ENCODE results near the gene BORCS5. TPM values are rescaled to one million over a fixed set of nuclear protein-coding genes. Genes with fewer than 3 reads are reported as not detected.
"Not testable (repeated sequence)": the region's sequence is repeated elsewhere in the genome, so short reads cannot be mapped to it uniquely, and the experiment has no call there.

BORCS5 gene
- total RNA-seq, 2 experiments from 2014 or later, result 43.7 to 47.8 TPM

DNA sequence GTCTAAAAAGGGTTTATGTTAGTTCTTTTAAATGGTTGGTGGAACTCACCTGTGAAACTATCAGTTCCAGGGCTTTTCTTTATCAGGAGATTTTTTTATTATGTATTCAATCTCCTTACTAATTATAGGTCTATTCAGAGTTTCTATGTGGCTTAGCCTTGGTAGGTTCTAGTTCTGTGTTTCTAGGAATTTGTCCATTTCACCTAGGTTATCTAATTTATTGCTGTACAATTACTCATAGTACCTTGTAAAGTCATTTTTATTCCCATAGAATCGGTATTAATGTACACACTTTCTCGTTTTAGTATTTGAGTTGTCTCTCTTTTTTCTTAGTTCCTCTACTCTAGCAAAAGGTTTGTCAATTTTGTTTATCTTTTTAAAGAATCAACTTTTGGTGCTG lies 59.0 kb downstream of the BORCS5 start:
- Mint-ChIP-seq H3K4me3 (no peak overlapping the region), H3K9me3 (peaks cover 22% of the 10 kb centered on the region), H3K4me1 (ENCODE audit: low read depth) (peaks cover 28% of the 10 kb centered on the region), H3K27me3 (no peaks in the 10 kb centered on the region), H3K27ac (peak overlapping the region; percentile 59), H3K36me3 (peaks cover 30% of the 10 kb centered on the region)
- DNase-seq, result no peak
- intact Hi-C loops (cut with micrococcal nuclease), result loop anchor here (1.0 kb wide), 1 partner anchor 23 kb away; no protein-coding TSS in a partner anchor
- CTCF ChIA-PET, result interaction anchor here (0.6 kb wide), 1 partner anchor 216 kb away, joined by 3 read pairs; no protein-coding TSS in a partner anchor
- POLR2A ChIA-PET, result interaction anchor here (1.2 kb wide), 1 partner anchor 26 kb away, joined by 7 read pairs; no protein-coding TSS in a partner anchor

GRCh38 chr12:12419165-12419564 lies 62.3 kb downstream of the BORCS5 start:
- intact Hi-C loops (cut with micrococcal nuclease); DNase-seq; H3K27me3 Mint-ChIP-seq; H3K4me3 Mint-ChIP-seq; POLR2A ChIA-PET; H3K27ac Mint-ChIP-seq; CTCF ChIA-PET: not testable (repeated sequence)
- H3K9me3 Mint-ChIP-seq, result peaks cover 35% of the 10 kb centered on the region
- peaks cover 24% of the 10 kb centered on the region for H3K4me1 Mint-ChIP-seq (ENCODE audit: low read depth)
- H3K36me3 Mint-ChIP-seq, result peaks cover 48% of the 10 kb centered on the region

- H3K27me3 Mint-ChIP-seq, result no peaks in the 10 kb centered on the region
- ChIA-PET CTCF (no interaction called here), POLR2A (no interaction called here)
- peaks cover 40% of the 10 kb centered on the region for H3K9me3 Mint-ChIP-seq
- H3K27ac Mint-ChIP-seq, result no peak overlapping the region
- DNase-seq, result no peak
- peaks cover 62% of the 10 kb centered on the region for H3K36me3 Mint-ChIP-seq
- H3K4me1 Mint-ChIP-seq (ENCODE audit: low read depth), result peaks cover 36% of the 10 kb centered on the region
- intact Hi-C loops (cut with micrococcal nuclease), result no loop called here
- H3K4me3 Mint-ChIP-seq, result no peak overlapping the region
Observed at GRCh38 chr12:12423367-12423766, 66.5 kb downstream of the BORCS5 start.

DNA sequence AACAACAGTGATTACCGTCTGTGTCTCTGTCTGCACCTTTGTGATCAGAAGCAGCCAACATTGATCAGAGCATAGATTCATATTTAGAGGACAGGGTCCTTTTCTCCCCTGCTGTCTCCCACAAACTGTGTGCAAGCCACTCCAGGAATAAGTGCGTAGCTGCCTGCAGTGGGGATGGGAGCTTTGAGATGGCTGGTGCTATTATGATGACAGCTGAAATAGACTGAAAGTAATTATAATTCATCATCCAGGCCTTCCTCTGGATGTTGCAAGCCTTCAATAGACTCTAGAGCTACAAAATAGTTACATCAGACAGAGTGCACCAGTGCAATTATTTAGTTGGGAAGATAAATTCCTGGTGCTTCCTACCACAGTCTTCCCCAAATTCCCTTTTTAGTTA lies 68.1 kb downstream of the BORCS5 start:
- intact Hi-C loops (cut with micrococcal nuclease), result loop anchor here (5.0 kb wide), 1 partner anchor 37 kb away; no protein-coding TSS in a partner anchor
- Mint-ChIP-seq H3K27ac (no peak overlapping the region), H3K36me3 (peaks cover 52% of the 10 kb centered on the region), H3K27me3 (no peaks in the 10 kb centered on the region), H3K4me1 (ENCODE audit: low read depth) (peaks cover 52% of the 10 kb centered on the region), H3K4me3 (no peak overlapping the region), H3K9me3 (peaks cover 32% of the 10 kb centered on the region)
- ChIA-PET POLR2A (interaction anchor here (0.8 to 1.0 kb wide), 3 partner anchors 14 to 37 kb away, joined by 3 read pairs; no protein-coding TSS in a partner anchor), CTCF (interaction anchor here (0.7 kb wide), 1 partner anchor 138 kb away, joined by 3 read pairs; the partner anchor contains the start of gene DUSP16)
- DNase-seq, result no peak

DNA sequence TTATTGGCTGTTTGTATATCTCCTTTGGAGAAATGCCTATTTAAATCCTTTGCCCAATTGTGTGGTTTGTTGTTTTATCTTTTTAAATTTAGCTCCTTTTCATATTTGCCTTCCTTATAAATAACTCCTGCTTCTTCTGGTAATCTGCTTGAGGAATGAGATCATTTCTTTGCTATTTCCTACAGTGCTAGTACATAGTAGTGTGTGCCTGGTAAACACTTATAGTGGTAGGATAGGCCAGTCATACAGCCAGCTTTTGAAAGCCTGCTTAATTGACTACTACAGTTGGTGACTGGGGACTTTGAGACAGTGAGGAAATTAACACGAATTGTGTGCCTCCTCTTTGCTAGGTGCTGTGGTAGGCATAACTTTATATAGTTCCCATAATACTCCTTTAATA lies 68.7 kb downstream of the BORCS5 start:
- intact Hi-C loops (cut with micrococcal nuclease), result loop anchor here (5.0 kb wide), 1 partner anchor 37 kb away; no protein-coding TSS in a partner anchor
- POLR2A ChIA-PET, result interaction anchor here (0.8 to 1.0 kb wide), 3 partner anchors 14 to 36 kb away, joined by 3 read pairs; no protein-coding TSS in a partner anchor
- H3K4me1 Mint-ChIP-seq (ENCODE audit: low read depth), result peaks cover 54% of the 10 kb centered on the region

DNA sequence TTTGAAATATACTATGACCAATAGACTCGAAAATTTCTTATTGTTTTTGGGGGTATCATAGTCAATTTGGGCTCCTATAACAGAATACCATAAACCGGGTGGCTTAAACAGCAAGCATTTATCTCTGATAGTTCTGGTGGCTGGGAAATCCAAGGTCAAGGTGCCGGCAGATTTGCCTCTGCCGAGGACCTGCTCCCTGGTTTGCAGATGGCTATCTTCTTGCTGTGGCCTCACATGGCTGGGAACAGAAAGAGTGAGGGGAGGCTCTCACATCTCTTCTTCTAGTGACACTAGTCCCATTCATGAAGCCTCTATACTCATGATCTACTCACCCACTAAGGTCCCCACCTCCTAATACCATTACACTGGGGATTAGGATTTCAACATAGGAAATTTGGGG lies 70.7 kb downstream of the BORCS5 start:
- H3K4me3 Mint-ChIP-seq, result no peak overlapping the region
- POLR2A ChIA-PET, result interaction anchor here (0.6 kb wide), 1 partner anchor 52 kb away, joined by 5 read pairs; no protein-coding TSS in a partner anchor
- H3K36me3 Mint-ChIP-seq, result peaks cover 35% of the 10 kb centered on the region
- CTCF ChIA-PET, result interaction anchor here (1.4 kb wide), 1 partner anchor 50 kb away, joined by 3 read pairs; no protein-coding TSS in a partner anchor
- H3K27ac Mint-ChIP-seq, result no peak overlapping the region
- peaks cover 21% of the 10 kb centered on the region for H3K9me3 Mint-ChIP-seq
- intact Hi-C loops (cut with micrococcal nuclease), result loop anchor here (5.0 kb wide), 1 partner anchor 35 kb away; no protein-coding TSS in a partner anchor
- H3K27me3 Mint-ChIP-seq, result no peaks in the 10 kb centered on the region
- H3K4me1 Mint-ChIP-seq (ENCODE audit: low read depth), result peaks cover 71% of the 10 kb centered on the region
- no peak for DNase-seq

More for the DNA sequence above, 68.7 kb downstream of the BORCS5 start:
- no peak for DNase-seq
- CTCF ChIA-PET, result interaction anchor here (0.7 kb wide), 1 partner anchor 137 kb away, joined by 3 read pairs; the partner anchor contains the start of gene DUSP16
- Mint-ChIP-seq H3K27me3 (no peaks in the 10 kb centered on the region), H3K36me3 (peaks cover 46% of the 10 kb centered on the region), H3K4me3 (no peak overlapping the region), H3K27ac (peak overlapping the region; percentile 42), H3K9me3 (peaks cover 27% of the 10 kb centered on the region)

- ChIA-PET POLR2A (no interaction called here), CTCF (interaction anchor here (1.4 kb wide), 1 partner anchor 50 kb away, joined by 3 read pairs; no protein-coding TSS in a partner anchor)
- Mint-ChIP-seq H3K36me3 (peaks cover 35% of the 10 kb centered on the region), H3K4me3 (no peak overlapping the region), H3K27ac (peak overlapping the region; percentile 85), H3K27me3 (no peaks in the 10 kb centered on the region), H3K4me1 (ENCODE audit: low read depth) (peaks cover 76% of the 10 kb centered on the region), H3K9me3 (peaks cover 20% of the 10 kb centered on the region)
- DNase-seq, result no peak
- intact Hi-C loops (cut with micrococcal nuclease), result loop anchor here (2.0 to 5.0 kb wide), 3 partner anchors 15 to 43 kb away; no protein-coding TSS in a partner anchor
Observed at GRCh38 chr12:12428047-12428446, 71.2 kb downstream of the BORCS5 start.

GRCh38 chr12:12428961-12429657 lies 72.2 kb downstream of the BORCS5 start:
- peak; percentile 63 for DNase-seq
- Mint-ChIP-seq H3K27me3 (no peaks in the 10 kb centered on the region), H3K27ac (peak overlapping the region; percentile 85), H3K36me3 (peaks cover 30% of the 10 kb centered on the region), H3K4me3 (no peak overlapping the region), H3K4me1 (ENCODE audit: low read depth) (peaks cover 83% of the 10 kb centered on the region), H3K9me3 (peaks cover 9% of the 10 kb centered on the region)
- POLR2A ChIA-PET, result interaction anchor here (0.5 to 1.5 kb wide), 4 partner anchors 12 to 37 kb away, joined by 3 to 5 read pairs (median 3); no protein-coding TSS in a partner anchor
- intact Hi-C loops (cut with micrococcal nuclease), result loop anchor here (2.0 to 5.0 kb wide), 3 partner anchors 14 to 44 kb away; no protein-coding TSS in a partner anchor
- CTCF ChIA-PET, result interaction anchor here (0.6 to 0.8 kb wide), 2 partner anchors 13 to 77 kb away, joined by 3 read pairs; no protein-coding TSS in a partner anchor

- Mint-ChIP-seq H3K27me3 (no peaks in the 10 kb centered on the region), H3K4me1 (ENCODE audit: low read depth) (peaks cover 73% of the 10 kb centered on the region), H3K9me3 (peaks cover 9% of the 10 kb centered on the region), H3K4me3 (no peak overlapping the region), H3K27ac (peak overlapping the region; percentile 57), H3K36me3 (peaks cover 31% of the 10 kb centered on the region)
- intact Hi-C loops (cut with micrococcal nuclease), result no loop called here
- POLR2A ChIA-PET, result interaction anchor here (0.6 to 1.9 kb wide), 2 partner anchors 9 to 24 kb away, joined by 3 to 5 read pairs; no protein-coding TSS in a partner anchor
- CTCF ChIA-PET, result no interaction called here
- DNase-seq, result no peak
Observed at GRCh38 chr12:12432364-12432763, 75.5 kb downstream of the BORCS5 start.

GRCh38 chr12:12433203-12433731 lies 76.4 kb downstream of the BORCS5 start:
- intact Hi-C loops (cut with micrococcal nuclease), result no loop called here
- Mint-ChIP-seq H3K27me3 (no peaks in the 10 kb centered on the region), H3K4me3 (no peak overlapping the region), H3K9me3 (peaks cover 10% of the 10 kb centered on the region), H3K4me1 (ENCODE audit: low read depth) (peaks cover 71% of the 10 kb centered on the region), H3K36me3 (peaks cover 35% of the 10 kb centered on the region), H3K27ac (peak overlapping the region; percentile 64)
- no peak for DNase-seq
- ChIA-PET POLR2A (interaction anchor here (0.6 to 1.9 kb wide), 2 partner anchors 9 to 23 kb away, joined by 3 to 5 read pairs; no protein-coding TSS in a partner anchor), CTCF (no interaction called here)

DNA sequence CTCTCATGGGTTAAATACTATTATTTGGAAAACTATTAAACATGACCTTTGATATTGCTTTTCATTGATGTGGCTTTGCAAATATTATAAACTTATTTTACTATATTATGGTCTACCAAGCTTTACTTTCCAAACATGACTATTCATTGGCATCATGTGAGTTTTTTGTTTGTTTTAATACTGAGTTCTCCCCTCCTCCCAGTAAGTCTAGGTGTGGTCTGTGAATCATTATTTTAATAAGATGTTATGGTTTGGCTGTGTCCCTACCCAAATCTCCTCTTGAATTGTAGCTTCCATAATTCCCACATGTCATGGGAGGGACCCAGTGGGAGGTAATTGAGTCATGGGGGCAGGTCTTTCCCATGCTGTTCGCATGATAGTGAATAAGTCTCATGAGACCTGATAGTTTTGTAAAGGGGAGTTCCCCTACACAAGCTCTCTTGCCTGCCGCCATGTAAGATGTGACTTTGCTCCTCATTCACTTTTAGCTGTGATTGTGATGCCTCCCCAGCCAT lies 80.0 kb downstream of the BORCS5 start:
- no peak for DNase-seq
- POLR2A ChIA-PET, result interaction anchor here (2.0 kb wide), 1 partner anchor 30 kb away, joined by 4 read pairs; no protein-coding TSS in a partner anchor
- Mint-ChIP-seq H3K36me3 (peaks cover 40% of the 10 kb centered on the region), H3K9me3 (peaks cover 10% of the 10 kb centered on the region), H3K27ac (no peak overlapping the region), H3K4me1 (ENCODE audit: low read depth) (peaks cover 77% of the 10 kb centered on the region), H3K4me3 (no peak overlapping the region), H3K27me3 (no peaks in the 10 kb centered on the region)
- intact Hi-C loops (cut with micrococcal nuclease), result no loop called here
- CTCF ChIA-PET, result no interaction called here
